ENCODE data around the gene MAGIX. TPM values are rescaled to one million over a fixed set of nuclear protein-coding genes. Genes with fewer than 3 reads are reported as not detected.

Gene MAGIX
- total RNA-seq, 1 donor from 2014 or later, result 3.1 TPM

GRCh38 chrX:49204017-49204416 is 41.5 kb downstream of the MAGIX start:
- TF ChIP-seq, protein P1, sequence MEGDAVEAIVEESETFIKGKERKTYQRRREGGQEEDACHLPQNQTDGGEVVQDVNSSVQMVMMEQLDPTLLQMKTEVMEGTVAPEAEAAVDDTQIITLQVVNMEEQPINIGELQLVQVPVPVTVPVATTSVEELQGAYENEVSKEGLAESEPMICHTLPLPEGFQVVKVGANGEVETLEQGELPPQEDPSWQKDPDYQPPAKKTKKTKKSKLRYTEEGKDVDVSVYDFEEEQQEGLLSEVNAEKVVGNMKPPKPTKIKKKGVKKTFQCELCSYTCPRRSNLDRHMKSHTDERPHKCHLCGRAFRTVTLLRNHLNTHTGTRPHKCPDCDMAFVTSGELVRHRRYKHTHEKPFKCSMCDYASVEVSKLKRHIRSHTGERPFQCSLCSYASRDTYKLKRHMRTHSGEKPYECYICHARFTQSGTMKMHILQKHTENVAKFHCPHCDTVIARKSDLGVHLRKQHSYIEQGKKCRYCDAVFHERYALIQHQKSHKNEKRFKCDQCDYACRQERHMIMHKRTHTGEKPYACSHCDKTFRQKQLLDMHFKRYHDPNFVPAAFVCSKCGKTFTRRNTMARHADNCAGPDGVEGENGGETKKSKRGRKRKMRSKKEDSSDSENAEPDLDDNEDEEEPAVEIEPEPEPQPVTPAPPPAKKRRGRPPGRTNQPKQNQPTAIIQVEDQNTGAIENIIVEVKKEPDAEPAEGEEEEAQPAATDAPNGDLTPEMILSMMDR (IDR thresholded peaks at IDR 0.05; ENCODE audit: unreplicated experiment), result no peak
- no peaks in the 10 kb centered on the region for H3K4me1 Mint-ChIP-seq (ENCODE audit: low read depth)
- peaks cover 7% of the 10 kb centered on the region for H3K9me3 Mint-ChIP-seq (ENCODE audit: low read depth)
- DNase-seq (ENCODE audit: low spot score, unreplicated experiment), result no peak
- H3K27me3 Mint-ChIP-seq, result peaks cover 3% of the 10 kb centered on the region
- H3K27ac Mint-ChIP-seq, result no peak overlapping the region
- no peaks in the 10 kb centered on the region for H3K36me3 Mint-ChIP-seq (ENCODE audit: insufficient read depth)
- H3K4me3 Mint-ChIP-seq (ENCODE audit: low read depth), result no peak overlapping the region

DNA sequence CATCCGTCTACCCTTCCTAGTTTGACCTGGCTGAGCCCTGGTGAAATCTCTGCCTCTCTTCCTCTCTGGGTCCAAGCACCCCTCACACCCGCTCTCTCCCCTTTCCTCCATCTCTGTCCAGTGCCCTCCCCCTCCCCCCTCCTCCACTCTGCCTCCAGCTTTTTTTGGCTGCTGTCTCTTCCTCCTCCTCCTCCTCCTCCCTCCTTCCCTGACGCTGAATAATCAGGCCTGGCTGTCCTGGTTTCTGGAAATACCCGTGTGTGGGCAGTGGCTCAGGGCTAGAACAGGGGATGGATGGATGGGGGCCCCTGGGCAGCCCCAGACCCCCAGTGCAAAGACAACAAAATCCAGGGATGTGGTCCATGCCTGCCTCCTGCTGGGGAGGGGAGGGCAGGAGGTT is 42.2 kb downstream of the MAGIX start:
- Mint-ChIP-seq H3K4me3 (ENCODE audit: low read depth) (no peak overlapping the region), H3K27ac (no peak overlapping the region), H3K36me3 (ENCODE audit: insufficient read depth) (no peaks in the 10 kb centered on the region), H3K9me3 (ENCODE audit: low read depth) (peaks cover 7% of the 10 kb centered on the region), H3K4me1 (ENCODE audit: low read depth) (no peaks in the 10 kb centered on the region), H3K27me3 (peaks cover 3% of the 10 kb centered on the region)
- TF ChIP-seq, protein P1 (IDR thresholded peaks at IDR 0.05; ENCODE audit: unreplicated experiment), result no peak
- DNase-seq (ENCODE audit: low spot score, unreplicated experiment), result no peak

DNA sequence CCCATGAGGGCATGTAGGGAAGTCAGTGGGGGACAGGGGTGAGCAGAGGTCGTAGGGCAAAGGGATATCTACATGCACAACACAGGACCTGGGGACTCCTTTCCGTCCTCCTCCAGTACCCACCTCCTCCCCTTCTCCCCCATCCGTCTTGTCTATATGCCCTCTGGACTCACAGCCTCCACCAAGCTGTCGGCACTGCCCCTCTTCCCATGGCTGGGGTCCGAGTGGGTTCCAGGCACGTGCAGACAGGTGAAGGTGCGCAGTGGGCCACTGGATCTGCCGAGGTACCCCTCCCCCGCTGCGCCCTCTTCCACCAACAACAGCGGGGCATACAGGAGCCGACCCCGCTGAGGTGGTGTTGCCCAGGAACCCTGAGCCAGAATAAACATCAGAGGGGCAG is 42.9 kb downstream of the MAGIX start:
- TF ChIP-seq, protein P1 (IDR thresholded peaks at IDR 0.05; ENCODE audit: unreplicated experiment), result no peak
- DNase-seq (ENCODE audit: low spot score, unreplicated experiment), result no peak
- no peaks in the 10 kb centered on the region for H3K36me3 Mint-ChIP-seq (ENCODE audit: insufficient read depth)
- H3K4me3 Mint-ChIP-seq (ENCODE audit: low read depth), result no peak overlapping the region
- H3K27ac Mint-ChIP-seq, result no peak overlapping the region
- no peaks in the 10 kb centered on the region for H3K4me1 Mint-ChIP-seq (ENCODE audit: low read depth)
- peaks cover 3% of the 10 kb centered on the region for H3K27me3 Mint-ChIP-seq
- H3K9me3 Mint-ChIP-seq (ENCODE audit: low read depth), result peaks cover 7% of the 10 kb centered on the region

GRCh38 chrX:49206543-49206942 is 44.0 kb downstream of the MAGIX start:
- Mint-ChIP-seq H3K27me3 (peaks cover 9% of the 10 kb centered on the region), H3K4me1 (ENCODE audit: low read depth) (no peaks in the 10 kb centered on the region), H3K27ac (no peak overlapping the region), H3K36me3 (ENCODE audit: insufficient read depth) (no peaks in the 10 kb centered on the region), H3K4me3 (ENCODE audit: low read depth) (no peak overlapping the region), H3K9me3 (ENCODE audit: low read depth) (peaks cover 6% of the 10 kb centered on the region)
- DNase-seq (ENCODE audit: low spot score, unreplicated experiment), result no peak
- TF ChIP-seq, protein P1 (IDR thresholded peaks at IDR 0.05; ENCODE audit: unreplicated experiment), result no peak

- no peak overlapping the region for H3K27ac Mint-ChIP-seq
- no peaks in the 10 kb centered on the region for H3K4me1 Mint-ChIP-seq (ENCODE audit: low read depth)
- DNase-seq (ENCODE audit: low spot score, unreplicated experiment), result no peak
- peaks cover 16% of the 10 kb centered on the region for H3K27me3 Mint-ChIP-seq
- peaks cover 20% of the 10 kb centered on the region for H3K9me3 Mint-ChIP-seq (ENCODE audit: low read depth)
- H3K4me3 Mint-ChIP-seq (ENCODE audit: low read depth), result no peak overlapping the region
- TF ChIP-seq, protein P1 (IDR thresholded peaks at IDR 0.05; ENCODE audit: unreplicated experiment), result no peak
- no peaks in the 10 kb centered on the region for H3K36me3 Mint-ChIP-seq (ENCODE audit: insufficient read depth)
Measured at GRCh38 chrX:49208399-49208798, 45.8 kb downstream of the MAGIX start.

Measured in progenitor cell of endocrine pancreas (in vitro differentiated cells).